Thoracic aorta (tissue), 2 donors: ENCODE results near the gene IGF2BP3. TPM values are rescaled to one million over a fixed set of nuclear protein-coding genes. Genes with fewer than 3 reads are reported as not detected.

Experiments
- ATAC-seq: fragments of 150-250 bp; one replicate; pipeline ENCODE4 v1.8.0; 2017; ENCODE audit warnings: low read depth; ENCODE audit not compliant: insufficient number of reproducible peaks, low FRiP score
- DNase-seq: peaks from one replicate; pipeline ENCODE4 v3.0.0-alpha.2; 2020; ENCODE audit warnings: low spot score
- H3K27ac ChIP-seq, 2 donors: fragments of 200-600 bp; sonication (generic); 1 replicate in 1 of 2; 2 replicates in 1 of 2; pipeline ENCODE4 v1.5.1; 2016; ENCODE audit warnings: mild to moderate bottlenecking in 2 of 2, moderate library complexity in 2 of 2
- H3K27me3 ChIP-seq: fragments of 200-600 bp; sonication (generic); replicated peaks from 2 replicates; pipeline ENCODE4 v1.6.0; 2016; ENCODE audit warnings: mild to moderate bottlenecking; ENCODE audit not compliant: insufficient read depth
- H3K36me3 ChIP-seq: fragments of 200-600 bp; sonication (generic); one replicate; pipeline ENCODE4 v1.5.1; 2016
- H3K4me1 ChIP-seq, 2 donors: fragments of 200-600 bp; sonication (generic); 1 replicate in 1 of 2; 2 replicates in 1 of 2; pipeline versions ENCODE4 v1.5.1 to v1.6.0; 2016; ENCODE audit warnings: low read depth in 2 of 2, mild to moderate bottlenecking in 1 of 2; ENCODE audit not compliant: control insufficient read depth in 1 of 2
- H3K4me3 ChIP-seq: fragments of 200-600 bp; sonication (generic); 2 replicates; pipeline ENCODE4 v1.5.1; 2016; ENCODE audit warnings: mild to moderate bottlenecking
- H3K9me3 ChIP-seq: fragments of 200-600 bp; sonication (generic); 2 replicates; pipeline ENCODE4 v1.5.1; 2016
- CTCF ChIP-seq: fragments of 200-600 bp; sonication (generic); IDR thresholded peaks from one replicate; pipeline ENCODE4 v1.5.1; 2019; ENCODE audit warnings: antibody characterized with exemption
- total RNA-seq, 2 donors: library from RNA; depleted of rRNA; stranded (reverse); fragments of >200 nt; gene quantifications; one replicate each; pipeline versions ENCODE4 v1.1.0 to v1.2.3, GENCODE V29; 2016

The IGF2BP3 gene
- total RNA-seq, 2 donors from 2014 or later: 0.27 to 8.1 TPM

GRCh38 chr7:23343806-23344475 lies 126.3 kb downstream of the IGF2BP3 start:
- H3K9me3 ChIP-seq: no peaks in the 10 kb centered on the region
- ATAC-seq: no peak
- no peaks in the 10 kb centered on the region for H3K27me3 ChIP-seq
- no peak for DNase-seq
- H3K27ac ChIP-seq: no peak overlapping the region
- no peaks in the 10 kb centered on the region for H3K4me1 ChIP-seq
- no peak for TF ChIP-seq CTCF
- no peak overlapping the region for H3K4me3 ChIP-seq
- no peaks in the 10 kb centered on the region for H3K36me3 ChIP-seq

GRCh38 chr7:23343102-23343501 lies 127.2 kb downstream of the IGF2BP3 start:
- no peaks in the 10 kb centered on the region for H3K27me3 ChIP-seq
- H3K36me3 ChIP-seq: no peaks in the 10 kb centered on the region
- H3K4me3 ChIP-seq: no peak overlapping the region
- no peak for TF ChIP-seq CTCF
- DNase-seq (no peak), ATAC-seq (no peak)
- no peaks in the 10 kb centered on the region for H3K4me1 ChIP-seq
- H3K9me3 ChIP-seq: no peaks in the 10 kb centered on the region
- no peak overlapping the region for H3K27ac ChIP-seq

- Histone ChIP-seq H3K4me3 (no peak overlapping the region), H3K4me1 (no peaks in the 10 kb centered on the region), H3K36me3 (no peaks in the 10 kb centered on the region), H3K9me3 (no peaks in the 10 kb centered on the region), H3K27me3 (no peaks in the 10 kb centered on the region), H3K27ac (no peak overlapping the region)
- ATAC-seq (no peak), DNase-seq (no peak)
- TF ChIP-seq CTCF: no peak
Measured at GRCh38 chr7:23341846-23342598, 128.3 kb downstream of the IGF2BP3 start.

- Histone ChIP-seq H3K27ac (no peak overlapping the region), H3K4me1 (peaks cover 0 to 5% of the 10 kb centered on the region in 2 donors), H3K27me3 (no peaks in the 10 kb centered on the region), H3K36me3 (no peaks in the 10 kb centered on the region), H3K4me3 (no peak overlapping the region), H3K9me3 (no peaks in the 10 kb centered on the region)
- ATAC-seq (no peak), DNase-seq (no peak)
- TF ChIP-seq CTCF: no peak
Measured at GRCh38 chr7:23338863-23339262, 131.4 kb downstream of the IGF2BP3 start.

- Histone ChIP-seq H3K4me1 (peaks cover 0 to 5% of the 10 kb centered on the region in 2 donors), H3K36me3 (no peaks in the 10 kb centered on the region), H3K9me3 (no peaks in the 10 kb centered on the region), H3K27ac (no peak overlapping the region), H3K27me3 (no peaks in the 10 kb centered on the region), H3K4me3 (no peak overlapping the region)
- ATAC-seq (no peak), DNase-seq (no peak)
- no peak for TF ChIP-seq CTCF
Measured at GRCh38 chr7:23338439-23338838, 131.9 kb downstream of the IGF2BP3 start.
